NT2/D1 (cell line): ENCODE data around the gene CELF2.

Source experiments
- DNase-seq: peaks from one replicate; pipeline ENCODE4 v3.0.0-alpha.2; 2011; ENCODE audit warnings: low read depth, low spot score
- H3K27me3 ChIP-seq: 2 replicates; pipeline ENCODE4 v1.6.0; 2011; ENCODE audit warnings: mild to moderate bottlenecking; ENCODE audit not compliant: insufficient read length, insufficient read depth
- H3K36me3 ChIP-seq: 2 replicates; pipeline ENCODE4 v1.6.1; 2011; ENCODE audit warnings: mild to moderate bottlenecking, low read length, mixed read lengths; ENCODE audit not compliant: insufficient read depth, insufficient read length
- H3K4me1 ChIP-seq: 2 replicates; pipeline ENCODE4 v1.5.1; 2011; ENCODE audit not compliant: insufficient read depth, insufficient read length
- H3K4me3 ChIP-seq: 2 replicates; pipeline ENCODE4 v1.5.1; 2011; ENCODE audit warnings: low read depth; ENCODE audit not compliant: insufficient read length
- H3K9ac ChIP-seq: 2 replicates; pipeline ENCODE4 v1.6.0; 2011; ENCODE audit warnings: low read depth; ENCODE audit not compliant: insufficient read length
- H3K9me3 ChIP-seq: 2 replicates; pipeline ENCODE4 v1.5.1; 2011; ENCODE audit warnings: mild to moderate bottlenecking, low read length; ENCODE audit not compliant: insufficient read depth
- SUZ12 ChIP-seq: IDR thresholded peaks from 2 replicates; pipeline ENCODE4 v1.6.1; 2011; ENCODE audit not compliant: insufficient read length, insufficient read depth; ENCODE audit errors: extremely low read depth
- YY1 ChIP-seq: IDR thresholded peaks from 2 replicates; pipeline ENCODE4 v1.6.1; 2011; ENCODE audit not compliant: insufficient read length, insufficient read depth
- ZNF274 ChIP-seq: IDR thresholded peaks from 2 replicates; pipeline ENCODE4 v1.6.1; 2011; ENCODE audit warnings: mild to moderate bottlenecking, low read depth, low read length

CELF2 gene

GRCh38 chr10:11043446-11044127 lies 25.9 kb downstream of the CELF2 start:
- Histone ChIP-seq H3K4me1 (no peaks in the 10 kb centered on the region), H3K9ac (no peak overlapping the region), H3K27me3 (no peaks in the 10 kb centered on the region), H3K9me3 (no peaks in the 10 kb centered on the region), H3K4me3 (no peak overlapping the region), H3K36me3 (peaks cover 3% of the 10 kb centered on the region)
- DNase-seq = no peak
- no peak for TF ChIP-seq YY1
- TF ChIP-seq SUZ12 = no peak
- TF ChIP-seq ZNF274 = no peak

GRCh38 chr10:11045487-11045886 lies 27.8 kb downstream of the CELF2 start:
- H3K36me3 ChIP-seq = peaks cover 3% of the 10 kb centered on the region
- no peak overlapping the region for H3K4me3 ChIP-seq
- no peaks in the 10 kb centered on the region for H3K4me1 ChIP-seq
- no peaks in the 10 kb centered on the region for H3K9me3 ChIP-seq
- TF ChIP-seq ZNF274 = no peak
- no peak for TF ChIP-seq SUZ12
- no peak for TF ChIP-seq YY1
- DNase-seq = no peak
- H3K27me3 ChIP-seq = no peaks in the 10 kb centered on the region
- H3K9ac ChIP-seq = no peak overlapping the region

- Histone ChIP-seq H3K4me1 (no peaks in the 10 kb centered on the region), H3K27me3 (no peaks in the 10 kb centered on the region), H3K9me3 (no peaks in the 10 kb centered on the region), H3K36me3 (peaks cover 3% of the 10 kb centered on the region), H3K4me3 (no peak overlapping the region), H3K9ac (no peak overlapping the region)
- TF ChIP-seq YY1 (no peak), ZNF274 (no peak), SUZ12 (no peak)
- no peak for DNase-seq
Measured at GRCh38 chr10:11045995-11046775, 28.5 kb downstream of the CELF2 start.

GRCh38 chr10:11046776-11047160 lies 29.1 kb downstream of the CELF2 start:
- TF ChIP-seq YY1 = no peak
- no peak for TF ChIP-seq ZNF274
- no peak for TF ChIP-seq SUZ12
- Histone ChIP-seq H3K9ac (no peak overlapping the region), H3K27me3 (no peaks in the 10 kb centered on the region), H3K4me3 (no peak overlapping the region), H3K4me1 (no peaks in the 10 kb centered on the region), H3K9me3 (no peaks in the 10 kb centered on the region), H3K36me3 (peaks cover 3% of the 10 kb centered on the region)
- DNase-seq = no peak

- no peaks in the 10 kb centered on the region for H3K36me3 ChIP-seq
- DNase-seq = no peak
- H3K9me3 ChIP-seq = no peaks in the 10 kb centered on the region
- H3K4me3 ChIP-seq = no peak overlapping the region
- H3K27me3 ChIP-seq = no peaks in the 10 kb centered on the region
- TF ChIP-seq YY1 = no peak
- TF ChIP-seq SUZ12 = no peak
- no peak for TF ChIP-seq ZNF274
- H3K4me1 ChIP-seq = no peaks in the 10 kb centered on the region
- no peak overlapping the region for H3K9ac ChIP-seq
Measured at GRCh38 chr10:11048707-11049278, 31.1 kb downstream of the CELF2 start.

- Histone ChIP-seq H3K9ac (no peak overlapping the region), H3K9me3 (no peaks in the 10 kb centered on the region), H3K36me3 (no peaks in the 10 kb centered on the region), H3K27me3 (no peaks in the 10 kb centered on the region), H3K4me3 (no peak overlapping the region), H3K4me1 (no peaks in the 10 kb centered on the region)
- TF ChIP-seq ZNF274 (no peak), YY1 (no peak), SUZ12 (no peak)
- DNase-seq = no peak
Measured at GRCh38 chr10:11049806-11050205, 32.1 kb downstream of the CELF2 start.
